Measurements from ENCODE around the gene PARP14.

Gene PARP14

DNA sequence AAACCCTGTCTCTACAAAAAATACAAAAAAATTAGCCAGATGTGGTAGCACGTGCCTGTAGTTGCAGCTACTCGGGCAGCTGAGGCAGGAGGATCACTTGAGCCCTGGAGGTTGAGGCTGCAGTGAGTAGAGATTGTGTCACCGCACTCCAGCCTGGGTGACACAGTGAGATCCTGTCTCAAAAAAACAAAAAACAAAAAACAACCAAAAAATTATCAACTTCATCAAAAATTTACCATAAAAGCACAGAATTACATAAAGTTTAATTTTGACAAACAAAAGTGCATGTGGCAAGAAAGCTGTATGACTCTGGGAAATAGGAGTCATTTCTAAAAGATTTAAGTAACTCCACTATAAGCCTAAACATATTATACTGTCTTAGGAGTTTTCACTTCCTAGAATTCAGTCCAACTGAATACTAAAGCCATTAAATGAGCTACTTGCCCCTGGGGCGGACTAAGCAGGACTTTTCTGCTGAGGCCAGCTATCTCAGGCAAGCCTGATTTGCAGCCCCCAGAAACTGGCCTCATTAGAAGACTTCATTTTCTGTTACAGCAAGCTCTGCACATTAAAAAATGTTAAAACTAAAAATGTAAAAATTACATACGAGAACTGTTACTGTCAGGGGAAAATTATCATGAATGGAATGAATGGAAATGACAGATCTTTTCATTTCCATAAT, 90.0 kb downstream of the PARP14 start:
- DNase-seq, result no peak

GRCh38 chr3:122772827-122773226, 92.2 kb downstream of the PARP14 start:
- no peak for DNase-seq

- DNase-seq, result no peak
Measured at GRCh38 chr3:122773944-122774509, 93.4 kb downstream of the PARP14 start.

DNA sequence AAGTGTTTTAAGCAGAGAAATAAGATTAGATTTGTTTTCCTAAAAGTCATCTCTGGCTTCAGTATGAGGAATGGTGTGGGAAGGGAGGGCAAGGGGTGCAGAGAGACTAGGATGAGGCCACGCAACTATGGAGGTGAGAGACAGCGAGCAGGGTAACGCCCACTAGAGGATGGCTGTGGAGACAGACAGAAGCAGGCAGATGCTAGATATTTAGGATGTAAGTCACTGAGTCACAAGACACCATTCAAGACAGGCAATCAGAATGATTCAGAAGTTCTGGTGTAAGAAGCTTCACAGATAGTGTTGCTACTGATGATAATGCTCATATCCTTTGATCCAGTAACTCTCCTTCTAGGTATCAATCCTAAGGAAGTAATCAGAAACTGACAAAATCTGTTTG, 93.9 kb downstream of the PARP14 start:
- DNase-seq, result no peak

GRCh38 chr3:122776675-122777468, 96.2 kb downstream of the PARP14 start:
- no peak for DNase-seq

DNA sequence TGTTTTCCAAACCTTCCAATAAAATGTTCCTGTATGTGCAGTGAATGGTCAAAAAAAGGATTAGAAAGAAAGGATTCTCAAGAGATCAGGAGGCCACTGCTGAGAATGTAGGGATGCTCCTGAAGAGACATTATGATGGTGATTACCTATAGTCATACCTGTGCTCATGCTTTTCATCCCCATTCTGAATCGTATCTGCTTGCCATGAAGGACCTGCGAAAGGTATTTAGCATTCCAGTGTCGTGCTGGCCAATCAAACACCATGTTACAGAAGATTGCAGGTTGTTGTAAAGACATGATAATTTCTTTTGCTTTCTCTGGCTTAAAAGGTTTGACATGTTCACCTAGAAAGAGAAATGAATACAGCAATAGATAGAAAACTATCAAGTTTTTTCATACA, 96.9 kb downstream of the PARP14 start:
- no peak for DNase-seq

All from CD4-positive, alpha-beta T cell treated with Interferon alpha-2 for 1 hour (primary cell).